H9 (cell line): ENCODE measurements around the gene NCMAP. TPM values are rescaled to one million over a fixed set of nuclear protein-coding genes. Genes with fewer than 3 reads are reported as not detected.

Source experiments
- DNase-seq: peaks from one replicate; pipeline ENCODE4 v3.0.0-alpha.2; 2017
- H2AFZ ChIP-seq: one replicate; pipeline ENCODE4 v1.6.1; 2013; ENCODE audit warnings: mild to moderate bottlenecking, low read length, control low read depth, moderate library complexity
- H2AK5ac ChIP-seq: 2 replicates; pipeline ENCODE4 v1.6.1; 2013; ENCODE audit warnings: low read length, control low read depth, mixed read lengths; ENCODE audit not compliant: insufficient read length
- H2BK120ac ChIP-seq: one replicate; pipeline ENCODE4 v1.6.1; 2013; ENCODE audit warnings: low read depth, mild to moderate bottlenecking, low read length, control low read depth, inconsistent platforms; ENCODE audit not compliant: poor library complexity, severe bottlenecking
- H2BK12ac ChIP-seq: 2 replicates; pipeline ENCODE4 v1.6.1; 2013; ENCODE audit warnings: low read length, control low read depth, mixed read lengths, low read depth; ENCODE audit not compliant: insufficient read length
- H2BK15ac ChIP-seq: 2 replicates; pipeline ENCODE4 v1.6.1; 2013; ENCODE audit warnings: low read depth, low read length, control low read depth
- H2BK20ac ChIP-seq: one replicate; pipeline ENCODE4 v1.6.1; 2013; ENCODE audit warnings: low read depth, mild to moderate bottlenecking, low read length, control low read depth, inconsistent platforms; ENCODE audit not compliant: poor library complexity, severe bottlenecking
- H2BK5ac ChIP-seq: 2 replicates; pipeline ENCODE4 v1.6.1; 2013; ENCODE audit warnings: low read length, control low read depth, mixed read lengths; ENCODE audit not compliant: insufficient read length
- H3K14ac ChIP-seq: 2 replicates; pipeline ENCODE4 v1.6.1; 2013; ENCODE audit warnings: low read length, control low read depth; ENCODE audit not compliant: insufficient read depth
- H3K18ac ChIP-seq: 2 replicates; pipeline ENCODE4 v1.6.1; 2013; ENCODE audit warnings: low read depth, mild to moderate bottlenecking, mixed read lengths, low read length, control low read depth; ENCODE audit not compliant: insufficient read length
- H3K23ac ChIP-seq: 2 replicates; pipeline ENCODE4 v1.6.1; 2013; ENCODE audit warnings: low read length, control low read depth, mixed read lengths, low read depth; ENCODE audit not compliant: insufficient read length
- H3K23me2 ChIP-seq: 2 replicates; pipeline ENCODE4 v1.6.1; 2013; ENCODE audit warnings: low read depth, mild to moderate bottlenecking, mixed read lengths, low read length, control low read depth; ENCODE audit not compliant: insufficient read length, poor library complexity, severe bottlenecking
- H3K27ac ChIP-seq: 2 replicates; pipeline ENCODE4 v1.5.1; 2013; ENCODE audit warnings: low read length, control low read depth, mixed read lengths, low read depth; ENCODE audit not compliant: insufficient read length
- H3K27me3 ChIP-seq: 2 replicates; pipeline ENCODE4 v1.6.1; 2013; ENCODE audit warnings: low read length, control low read depth, inconsistent platforms; ENCODE audit not compliant: insufficient read depth
- H3K4ac ChIP-seq: 2 replicates; pipeline ENCODE4 v1.6.1; 2013; ENCODE audit warnings: low read depth, mild to moderate bottlenecking, control low read depth, inconsistent platforms, low read length, moderate library complexity
- H3K4me1 ChIP-seq: 2 replicates; pipeline ENCODE4 v1.6.1; 2013; ENCODE audit warnings: low read length, control low read depth, inconsistent platforms; ENCODE audit not compliant: insufficient read depth
- H3K4me2 ChIP-seq: 2 replicates; pipeline ENCODE4 v1.6.1; 2013; ENCODE audit warnings: low read length, control low read depth, mixed read lengths; ENCODE audit not compliant: insufficient read length, insufficient read depth
- H3K56ac ChIP-seq: 2 replicates; pipeline ENCODE4 v1.6.1; 2013; ENCODE audit warnings: low read depth, mild to moderate bottlenecking, mixed read lengths, low read length, control low read depth; ENCODE audit not compliant: insufficient read length
- H3K79me1 ChIP-seq: 2 replicates; pipeline ENCODE4 v1.6.1; 2013; ENCODE audit warnings: low read depth, mild to moderate bottlenecking, moderate library complexity, low read length, control low read depth, inconsistent platforms; ENCODE audit not compliant: insufficient read depth, poor library complexity, severe bottlenecking
- H3K79me2 ChIP-seq: 2 replicates; pipeline ENCODE4 v1.6.1; 2013; ENCODE audit warnings: low read length, control low read depth, inconsistent platforms; ENCODE audit not compliant: insufficient read depth
- H3K9ac ChIP-seq: 2 replicates; pipeline ENCODE4 v1.6.1; 2013; ENCODE audit warnings: low read length, control low read depth, mixed read lengths; ENCODE audit not compliant: insufficient read length; ENCODE audit errors: extremely low read depth
- H3K9me3 ChIP-seq: one replicate; pipeline ENCODE4 v1.6.1; 2013; ENCODE audit warnings: low read depth, low read length, inconsistent platforms; ENCODE audit not compliant: control insufficient read depth
- H3T11ph ChIP-seq: one replicate; pipeline ENCODE4 v1.6.1; 2013; ENCODE audit warnings: mild to moderate bottlenecking, low read length, control low read depth, inconsistent platforms
- H4K20me1 ChIP-seq: one replicate; pipeline ENCODE4 v1.6.1; 2013; ENCODE audit not compliant: control insufficient read depth, insufficient read length, insufficient read depth
- H4K5ac ChIP-seq: 2 replicates; pipeline ENCODE4 v1.6.1; 2013; ENCODE audit warnings: low read depth, mild to moderate bottlenecking, mixed read lengths, low read length, control low read depth; ENCODE audit not compliant: insufficient read length
- H4K8ac ChIP-seq: replicated peaks from 2 replicates; pipeline ENCODE4 v1.6.1; 2013; ENCODE audit warnings: low read length, control low read depth, mixed read lengths, low read depth; ENCODE audit not compliant: insufficient read length
- H4K91ac ChIP-seq: 2 replicates; pipeline ENCODE4 v1.6.1; 2013; ENCODE audit warnings: low read depth, mild to moderate bottlenecking, moderate library complexity, mixed read lengths, low read length, control low read depth; ENCODE audit not compliant: insufficient read length
- H3K27ac Mint-ChIP-seq, 3 experiments: 2 replicates in 2 of 3; 3 replicates in 1 of 3; pipeline ENCODE4 v1.8.0; 2020 to 2021; ENCODE audit warnings: mixed read lengths in 3 of 3, mild to moderate bottlenecking in 1 of 3, moderate library complexity in 1 of 3
- H3K27me3 Mint-ChIP-seq: 2 replicates; pipeline ENCODE4 v1.8.0; 2021; ENCODE audit warnings: low read depth, mild to moderate bottlenecking, moderate library complexity, mixed read lengths
- H3K36me3 Mint-ChIP-seq, 3 experiments: 2 replicates in 2 of 3; 3 replicates in 1 of 3; pipeline ENCODE4 v1.8.0; 2020 to 2021; ENCODE audit warnings: low read depth in 3 of 3, mixed read lengths in 3 of 3; ENCODE audit not compliant: insufficient read depth in 1 of 3
- H3K4me1 Mint-ChIP-seq, 2 experiments: 2 replicates each; pipeline ENCODE4 v1.8.0; 2020; ENCODE audit warnings: mixed read lengths in 2 of 2
- H3K4me3 Mint-ChIP-seq, 2 experiments: 2 replicates in 1 of 2; 3 replicates in 1 of 2; pipeline ENCODE4 v1.8.0; 2020 to 2021; ENCODE audit warnings: mild to moderate bottlenecking in 2 of 2, mixed read lengths in 2 of 2, moderate library complexity in 1 of 2
- H3K9me3 Mint-ChIP-seq, 2 experiments: 2 replicates in 1 of 2; 3 replicates in 1 of 2; pipeline ENCODE4 v1.8.0; 2020; ENCODE audit warnings: mild to moderate bottlenecking in 2 of 2, mixed read lengths in 2 of 2, moderate library complexity in 1 of 2
- WGBS: extraction: QIAGEN DNeasy Blood & Tissue Kit; methylation state at CpG from one replicate; pipeline ENCODE4 v1.1.7; 2013; ENCODE audit warnings: missing lambda C conversion rate, low lambda C conversion rate, mixed read lengths; ENCODE audit not compliant: insufficient read length; ENCODE audit errors: extremely low coverage; 5-methylcytosine and 5-hydroxymethylcytosine counted together
- total RNA-seq: library from RNA; stranded (reverse); gene quantifications from 2 replicates; pipeline ENCODE4 v1.2.1, GENCODE V29; 2021
- TF ChIP-seq, protein P1 (sequence below): fragments of 200-600 bp; sonication (generic); conservative IDR thresholded peaks from 3 replicates; pipeline ENCODE4 v1.8.0; 2021; ENCODE audit warnings: antibody characterized with exemption, mild to moderate bottlenecking

The NCMAP gene
- total RNA-seq, 1 experiment from 2014 or later: 0.35 TPM

DNA sequence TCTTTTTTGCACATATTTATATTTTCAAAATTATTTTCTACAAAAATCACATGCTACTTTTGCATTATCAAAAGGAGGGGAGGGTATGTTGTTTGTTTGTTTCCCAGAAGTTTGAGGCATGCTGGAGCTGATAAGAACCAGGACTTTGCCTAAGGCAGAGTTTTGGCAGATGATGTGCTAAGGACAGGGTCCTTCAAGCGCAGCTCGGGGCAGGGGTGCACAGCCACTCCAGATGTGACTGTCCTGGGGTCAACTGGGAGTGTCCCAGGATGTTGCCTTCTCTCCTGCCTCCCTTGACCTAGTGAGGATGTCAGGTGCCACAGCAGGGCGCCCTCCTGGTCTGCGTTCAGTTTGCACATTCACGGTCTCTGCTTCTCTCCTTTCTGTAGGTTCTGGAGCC lies 44.7 kb downstream of the NCMAP start:
- no peaks in the 10 kb centered on the region for H3K27me3 ChIP-seq
- Mint-ChIP-seq H3K27ac (no peak overlapping the region), H3K36me3 (no peaks in the 10 kb centered on the region), H3K9me3 (no peaks in the 10 kb centered on the region), H3K4me1 (no peaks in the 10 kb centered on the region; a peak in 1 of 4 replicates), H3K27me3 (no peaks in the 10 kb centered on the region), H3K4me3 (no peak overlapping the region)
- H3K4ac ChIP-seq: no peak overlapping the region
- no peak overlapping the region for H2AK5ac ChIP-seq
- no peak overlapping the region for H3K9ac ChIP-seq
- H3K18ac ChIP-seq: no peak overlapping the region
- H4K8ac ChIP-seq: no peak overlapping the region
- H4K91ac ChIP-seq: no peak overlapping the region
- no peak overlapping the region for H3K23ac ChIP-seq
- no peak overlapping the region for H3K56ac ChIP-seq
- no peaks in the 10 kb centered on the region for H3K79me2 ChIP-seq
- H3T11ph ChIP-seq: no peak overlapping the region
- no peak overlapping the region for H2BK15ac ChIP-seq
- H2BK120ac ChIP-seq: no peak overlapping the region
- H2BK20ac ChIP-seq: no peak overlapping the region
- no peak overlapping the region for H2BK5ac ChIP-seq
- H3K4me2 ChIP-seq: no peak overlapping the region
- H2BK12ac ChIP-seq: no peak overlapping the region
- H3K27ac ChIP-seq: no peak overlapping the region
- no peak for DNase-seq
- TF ChIP-seq, protein P1, sequence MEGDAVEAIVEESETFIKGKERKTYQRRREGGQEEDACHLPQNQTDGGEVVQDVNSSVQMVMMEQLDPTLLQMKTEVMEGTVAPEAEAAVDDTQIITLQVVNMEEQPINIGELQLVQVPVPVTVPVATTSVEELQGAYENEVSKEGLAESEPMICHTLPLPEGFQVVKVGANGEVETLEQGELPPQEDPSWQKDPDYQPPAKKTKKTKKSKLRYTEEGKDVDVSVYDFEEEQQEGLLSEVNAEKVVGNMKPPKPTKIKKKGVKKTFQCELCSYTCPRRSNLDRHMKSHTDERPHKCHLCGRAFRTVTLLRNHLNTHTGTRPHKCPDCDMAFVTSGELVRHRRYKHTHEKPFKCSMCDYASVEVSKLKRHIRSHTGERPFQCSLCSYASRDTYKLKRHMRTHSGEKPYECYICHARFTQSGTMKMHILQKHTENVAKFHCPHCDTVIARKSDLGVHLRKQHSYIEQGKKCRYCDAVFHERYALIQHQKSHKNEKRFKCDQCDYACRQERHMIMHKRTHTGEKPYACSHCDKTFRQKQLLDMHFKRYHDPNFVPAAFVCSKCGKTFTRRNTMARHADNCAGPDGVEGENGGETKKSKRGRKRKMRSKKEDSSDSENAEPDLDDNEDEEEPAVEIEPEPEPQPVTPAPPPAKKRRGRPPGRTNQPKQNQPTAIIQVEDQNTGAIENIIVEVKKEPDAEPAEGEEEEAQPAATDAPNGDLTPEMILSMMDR: no peak
- no peaks in the 10 kb centered on the region for H3K23me2 ChIP-seq
- no CpG with 5 or more reads among the region's 5 CpGs for WGBS
- H4K20me1 ChIP-seq: no peaks in the 10 kb centered on the region
- H3K9me3 ChIP-seq: no peaks in the 10 kb centered on the region
- H3K14ac ChIP-seq: no peak overlapping the region
- no peaks in the 10 kb centered on the region for H3K4me1 ChIP-seq
- H3K79me1 ChIP-seq: no peaks in the 10 kb centered on the region
- no peak overlapping the region for H2AFZ ChIP-seq
- H4K5ac ChIP-seq: no peak overlapping the region
